ENCODE results near the gene TRMT11.

GRCh38 chr6:126051791-126052190 lies 65.5 kb downstream of the TRMT11 start:
- no peak for TF ChIP-seq CTCF (IDR thresholded peaks at IDR 0.05)
- no peak for TF ChIP-seq POLR2A (IDR thresholded peaks at IDR 0.05)
- no peak for TF ChIP-seq POLR2AphosphoS5 (IDR thresholded peaks at IDR 0.05)
